ENCODE results near the gene ROBO1. TPM values are rescaled to one million over a fixed set of nuclear protein-coding genes. Genes with fewer than 3 reads are reported as not detected.

The ROBO1 gene
- total and polyA plus RNA-seq, 2 donors (not counting 3 experiments of a cell fraction or from before 2014, with no cell fraction given): 5.9 to 14.2 TPM

GRCh38 chr3:79406175-79406574 lies 361.6 kb downstream of the ROBO1 start:
- POLR2A ChIA-PET: no interaction called here
- Histone ChIP-seq H3K9ac (replicated peaks; ENCODE audit: extremely low read depth, insufficient read depth, low read length) (no peak overlapping the region), H3K4me1 (ENCODE audit: control insufficient read depth, extremely low read depth, insufficient read depth, low read length) (no peaks in the 10 kb centered on the region), H3K9me3 (replicated peaks; ENCODE audit: control insufficient read depth, insufficient read depth, low read length) (no peaks in the 10 kb centered on the region), H3K79me2 (ENCODE audit: control insufficient read depth, insufficient read depth, low read length) (no peaks in the 10 kb centered on the region), H3K27ac (ENCODE audit: insufficient read depth, low read depth, low read length) (no peak overlapping the region), H3K4me3 (replicated peaks in 1 of 3; ENCODE audit: insufficient read depth in 1 of 3, low read depth in 1 of 3, low read length in 3 of 3) (no peak overlapping the region), H2AFZ (ENCODE audit: low read depth, low read length) (no peak overlapping the region), H3K27me3 (ENCODE audit: control insufficient read depth in 2 of 2, insufficient read depth in 2 of 2, low read length in 2 of 2) (no peaks in the 10 kb centered on the region), H3K9me1 (replicated peaks; ENCODE audit: control insufficient read depth, extremely low read depth, insufficient read depth, low read length) (no peaks in the 10 kb centered on the region), H3K36me3 (ENCODE audit: control insufficient read depth in 2 of 2, extremely low read depth in 1 of 2, insufficient read depth in 2 of 2, low read length in 2 of 2) (no peaks in the 10 kb centered on the region), H4K20me1 (replicated peaks; ENCODE audit: control insufficient read depth, extremely low read depth, insufficient read depth, low read length) (no peaks in the 10 kb centered on the region), H3K4me2 (ENCODE audit: insufficient read depth, low read length) (no peak overlapping the region)
- CTCF ChIA-PET: interaction anchor here (0.8 kb wide), 1 partner anchor 13 kb away, joined by 3 read pairs; no protein-coding TSS in a partner anchor
- FAIRE-seq (no peak), DNase-seq (ENCODE audit: low read depth, low spot score) (no peak)
- intact Hi-C loops (cut with micrococcal nuclease): no loop called here
- TF ChIP-seq MYC (IDR thresholded peaks at IDR 0.05; ENCODE audit: low read depth, low read length) (no peak), GATA2 (IDR thresholded peaks at IDR 0.05; ENCODE audit: insufficient read depth, insufficient read length, low read depth, low read length) (no peak), EZH2 (IDR thresholded peaks at IDR 0.05; ENCODE audit: borderline replicate concordance, low read depth, low read length, severe bottlenecking) (no peak), POLR2AphosphoS5 (IDR thresholded peaks at IDR 0.05; ENCODE audit: insufficient read depth, low read depth, low read length) (no peak), JUN (IDR thresholded peaks at IDR 0.05; ENCODE audit: borderline replicate concordance, insufficient read depth, insufficient read length, low read depth) (no peak), CTCF (IDR thresholded peaks at IDR 0.05; ENCODE audit: extremely low read depth in 1 of 2, insufficient read depth in 1 of 2, low read depth in 1 of 2, low read length in 2 of 2) (no peak), MAX (IDR thresholded peaks at IDR 0.05; ENCODE audit: insufficient read depth, insufficient read length) (no peak), FOS (IDR thresholded peaks at IDR 0.05; ENCODE audit: borderline replicate concordance, insufficient read depth, low read length) (no peak), POLR2A (IDR thresholded peaks at IDR 0.05; ENCODE audit: low read depth, low read length) (no peak)
- BruUV-seq (replicated peaks): no TSS peak
- dilution Hi-C loops (cut with MboI; ENCODE audit: extremely low pct_ligation_motif_present, low sequenced_read_pairs): no loop called here

All from endothelial cell of umbilical vein (primary cell).